Keratinocyte (primary cell): ENCODE data around the gene CUBN. TPM values are rescaled to one million over a fixed set of nuclear protein-coding genes. Genes with fewer than 3 reads are reported as not detected.

Source experiments
- DNase-seq: peaks from one replicate; pipeline ENCODE4 v3.0.0-alpha.2; 2011; ENCODE audit warnings: low read depth, missing footprints, low spot score
- FAIRE-seq: peaks from 2 replicates; lab custom pipeline; 2011; peaks lifted over from hg19 to GRCh38; lab: Jason Lieb, UNC
- H2AFZ ChIP-seq: 2 replicates; pipeline ENCODE4 v1.6.0; 2012; ENCODE audit warnings: low read length, control low read depth, inconsistent platforms; ENCODE audit not compliant: control insufficient read depth
- H3K27ac ChIP-seq: 2 replicates; pipeline ENCODE4 v1.5.1; 2011; ENCODE audit warnings: low read length; ENCODE audit not compliant: control insufficient read depth, insufficient read depth
- H3K27me3 ChIP-seq: 3 replicates; pipeline ENCODE4 v1.6.0; 2011; ENCODE audit warnings: low read length; ENCODE audit not compliant: control insufficient read depth, insufficient read depth; ENCODE audit errors: extremely low read depth
- H3K36me3 ChIP-seq, 2 experiments: 2 replicates in 1 of 2; 3 replicates in 1 of 2; pipeline ENCODE4 v1.5.1; 2011; ENCODE audit warnings: low read length in 2 of 2, mild to moderate bottlenecking in 1 of 2; ENCODE audit not compliant: control insufficient read depth in 2 of 2, insufficient read depth in 2 of 2; ENCODE audit errors: extremely low read depth in 1 of 2
- H3K4me1 ChIP-seq: 3 replicates; pipeline ENCODE4 v1.5.1; 2011; ENCODE audit warnings: low read length; ENCODE audit not compliant: control insufficient read depth, insufficient read depth; ENCODE audit errors: extremely low read depth
- H3K4me2 ChIP-seq: 3 replicates; pipeline ENCODE4 v1.6.0; 2011; ENCODE audit warnings: low read depth, low read length; ENCODE audit not compliant: control insufficient read depth, insufficient read depth; ENCODE audit errors: extremely low read depth
- H3K4me3 ChIP-seq, 3 experiments: fragments of 200-600 bp in 1 of 3; sonication (generic) in 1 of 3; 2 replicates in 2 of 3; 3 replicates in 1 of 3; pipeline ENCODE4 v1.5.1; 2011 to 2016; ENCODE audit warnings: low read length in 3 of 3, mild to moderate bottlenecking in 3 of 3, control low read depth in 2 of 3, inconsistent platforms in 1 of 3, low read depth in 1 of 3, mixed read lengths in 1 of 3, mixed run types in 1 of 3, moderate library complexity in 1 of 3; ENCODE audit not compliant: control insufficient read depth in 2 of 3, insufficient read depth in 2 of 3; ENCODE audit errors: extremely low read depth in 1 of 3
- H3K79me2 ChIP-seq: 2 replicates; pipeline ENCODE4 v1.6.0; 2012; ENCODE audit warnings: low read length; ENCODE audit not compliant: control insufficient read depth, insufficient read depth
- H3K9ac ChIP-seq: 3 replicates; pipeline ENCODE4 v1.6.0; 2011; ENCODE audit warnings: low read length; ENCODE audit not compliant: control insufficient read depth, insufficient read depth; ENCODE audit errors: extremely low read depth
- H3K9me1 ChIP-seq: 3 replicates; pipeline ENCODE4 v1.6.0; 2011; ENCODE audit warnings: low read length; ENCODE audit not compliant: control insufficient read depth, insufficient read depth; ENCODE audit errors: extremely low read depth
- H3K9me3 ChIP-seq: 2 replicates; pipeline ENCODE4 v1.5.1; 2012; ENCODE audit warnings: low read depth, low read length; ENCODE audit not compliant: control insufficient read depth
- H4K20me1 ChIP-seq: 3 replicates; pipeline ENCODE4 v1.6.0; 2011; ENCODE audit warnings: low read length; ENCODE audit not compliant: control insufficient read depth, insufficient read depth; ENCODE audit errors: extremely low read depth
- CTCF ChIP-seq, 3 experiments: IDR thresholded peaks in 1 of 3; conservative IDR thresholded peaks in 1 of 3; optimal IDR thresholded peaks in 1 of 3; 2 replicates in 2 of 3; 3 replicates in 1 of 3; pipeline versions ENCODE3 to v1.5.1; 2011; ENCODE audit warnings: low read length in 3 of 3, mild to moderate bottlenecking in 3 of 3, moderate library complexity in 2 of 3, control low read depth in 1 of 3, inconsistent platforms in 1 of 3; ENCODE audit not compliant: insufficient read depth in 2 of 3; ENCODE audit errors: extremely low read depth in 1 of 3
- EZH2 ChIP-seq: IDR thresholded peaks from one replicate; pipeline ENCODE4 v1.6.1; 2012; ENCODE audit warnings: inconsistent platforms, mild to moderate bottlenecking, low read length, moderate library complexity
- dilution Hi-C: fragments of 300-500 bp; cut with MboI; formaldehyde crosslinking; loops from one replicate; pipeline ENCODE4 v1.7.0; 2020; ENCODE audit warnings: low sequenced_read_pairs; ENCODE audit not compliant: extremely low pct_ligation_motif_present
- polyA plus RNA-seq, 5 experiments: library from polyadenylated mRNA; depleted of rRNA in 3 of 5; stranded (reverse) in 3 of 5; stranded (forward) in 1 of 5; unstranded in 1 of 5; fragments of >200 nt; gene quantifications; 1 replicate in 1 of 5; 2 replicates in 3 of 5; 3 replicates in 1 of 5; pipeline versions ENCODE4 v1.2.1 to v1.2.3, GENCODE V29; 2011 to 2012; ENCODE audit warnings: missing spikeins in 2 of 5, low read depth in 1 of 5, low replicate concordance in 1 of 5

Gene CUBN
- polyA plus RNA-seq, 1 donor (not counting 4 experiments of a cell fraction or from before 2014, with no cell fraction given), result 0.07 TPM

GRCh38 chr10:16996530-16996964 lies 133.1 kb downstream of the CUBN start:
- no peaks in the 10 kb centered on the region for H3K9me3 ChIP-seq
- H3K9me1 ChIP-seq, result no peaks in the 10 kb centered on the region
- TF ChIP-seq EZH2, result no peak
- no peak for TF ChIP-seq CTCF (optimal IDR thresholded peaks at IDR 0.05 in 1 of 3, IDR thresholded peaks at IDR 0.05 in 1 of 3, conservative IDR thresholded peaks at IDR 0.05 in 1 of 3; ENCODE audit: extremely low read depth in 1 of 3, insufficient read depth in 2 of 3, low read length in 3 of 3)
- no peaks in the 10 kb centered on the region for H3K36me3 ChIP-seq
- dilution Hi-C loops, result no loop called here
- no peak for FAIRE-seq
- peak overlapping the region; percentile 48 for H2AFZ ChIP-seq
- no peak for DNase-seq
- no peak overlapping the region for H3K4me2 ChIP-seq
- no peaks in the 10 kb centered on the region for H4K20me1 ChIP-seq
- peaks cover 6% of the 10 kb centered on the region for H3K4me1 ChIP-seq
- no peak overlapping the region for H3K4me3 ChIP-seq
- no peaks in the 10 kb centered on the region for H3K79me2 ChIP-seq
- no peaks in the 10 kb centered on the region for H3K27me3 ChIP-seq
- no peak overlapping the region for H3K27ac ChIP-seq
- no peak overlapping the region for H3K9ac ChIP-seq

GRCh38 chr10:16995867-16996529 lies 133.6 kb downstream of the CUBN start:
- Histone ChIP-seq H3K4me1 (peaks cover 6% of the 10 kb centered on the region), H3K9me3 (no peaks in the 10 kb centered on the region), H3K27me3 (no peaks in the 10 kb centered on the region), H3K4me3 (no peak overlapping the region), H3K36me3 (no peaks in the 10 kb centered on the region), H2AFZ (peak overlapping the region; percentile 48), H3K4me2 (no peak overlapping the region), H3K27ac (no peak overlapping the region), H3K9me1 (no peaks in the 10 kb centered on the region), H3K9ac (no peak overlapping the region), H4K20me1 (no peaks in the 10 kb centered on the region), H3K79me2 (no peaks in the 10 kb centered on the region)
- no peak for TF ChIP-seq EZH2
- dilution Hi-C loops, result no loop called here
- FAIRE-seq (peak; percentile 51), DNase-seq (no peak)

- no peak overlapping the region for H3K9ac ChIP-seq
- H3K4me3 ChIP-seq, result no peak overlapping the region
- no peak for FAIRE-seq
- no peaks in the 10 kb centered on the region for H4K20me1 ChIP-seq
- H3K4me1 ChIP-seq, result peaks cover 6% of the 10 kb centered on the region
- no peaks in the 10 kb centered on the region for H3K79me2 ChIP-seq
- no peaks in the 10 kb centered on the region for H3K9me1 ChIP-seq
- no peaks in the 10 kb centered on the region for H3K27me3 ChIP-seq
- no peak overlapping the region for H3K27ac ChIP-seq
- no peaks in the 10 kb centered on the region for H3K36me3 ChIP-seq
- no peak overlapping the region for H3K4me2 ChIP-seq
- TF ChIP-seq CTCF (optimal IDR thresholded peaks at IDR 0.05 in 1 of 3, IDR thresholded peaks at IDR 0.05 in 1 of 3, conservative IDR thresholded peaks at IDR 0.05 in 1 of 3; ENCODE audit: extremely low read depth in 1 of 3, insufficient read depth in 2 of 3, low read length in 3 of 3), result no peak
- TF ChIP-seq EZH2, result no peak
- dilution Hi-C loops, result no loop called here
- DNase-seq, result no peak
- no peaks in the 10 kb centered on the region for H3K9me3 ChIP-seq
- H2AFZ ChIP-seq, result no peak overlapping the region
Measured at GRCh38 chr10:16993186-16993585, 136.4 kb downstream of the CUBN start.
